Measurements from ENCODE around the gene TIMP2.

DNA sequence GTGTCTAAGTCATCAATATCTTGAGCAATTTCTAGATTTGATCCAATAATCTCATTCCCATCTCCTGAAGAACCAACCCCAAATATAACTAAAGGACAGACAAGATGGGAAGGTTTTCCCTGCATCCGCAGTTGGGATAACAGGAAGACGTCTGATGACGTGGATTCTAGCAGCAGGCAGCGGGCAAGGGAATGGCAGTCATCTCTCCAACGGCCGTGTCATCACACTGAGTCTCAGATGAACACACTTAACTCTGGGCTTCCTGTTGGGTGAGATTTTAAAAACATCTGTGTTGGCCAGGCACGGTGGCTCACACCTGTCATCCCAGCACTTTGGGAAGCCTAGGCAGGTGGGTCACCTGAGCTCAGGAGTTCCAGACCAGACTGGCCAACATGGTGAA lies 20.9 kb upstream of the TIMP2 start:
- TF ChIP-seq, protein P1, sequence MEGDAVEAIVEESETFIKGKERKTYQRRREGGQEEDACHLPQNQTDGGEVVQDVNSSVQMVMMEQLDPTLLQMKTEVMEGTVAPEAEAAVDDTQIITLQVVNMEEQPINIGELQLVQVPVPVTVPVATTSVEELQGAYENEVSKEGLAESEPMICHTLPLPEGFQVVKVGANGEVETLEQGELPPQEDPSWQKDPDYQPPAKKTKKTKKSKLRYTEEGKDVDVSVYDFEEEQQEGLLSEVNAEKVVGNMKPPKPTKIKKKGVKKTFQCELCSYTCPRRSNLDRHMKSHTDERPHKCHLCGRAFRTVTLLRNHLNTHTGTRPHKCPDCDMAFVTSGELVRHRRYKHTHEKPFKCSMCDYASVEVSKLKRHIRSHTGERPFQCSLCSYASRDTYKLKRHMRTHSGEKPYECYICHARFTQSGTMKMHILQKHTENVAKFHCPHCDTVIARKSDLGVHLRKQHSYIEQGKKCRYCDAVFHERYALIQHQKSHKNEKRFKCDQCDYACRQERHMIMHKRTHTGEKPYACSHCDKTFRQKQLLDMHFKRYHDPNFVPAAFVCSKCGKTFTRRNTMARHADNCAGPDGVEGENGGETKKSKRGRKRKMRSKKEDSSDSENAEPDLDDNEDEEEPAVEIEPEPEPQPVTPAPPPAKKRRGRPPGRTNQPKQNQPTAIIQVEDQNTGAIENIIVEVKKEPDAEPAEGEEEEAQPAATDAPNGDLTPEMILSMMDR (IDR thresholded peaks at IDR 0.05), result no peak
- TF ChIP-seq POLR2AphosphoS5 (IDR thresholded peaks at IDR 0.05), result no peak
- no peak for TF ChIP-seq POLR2A (IDR thresholded peaks at IDR 0.05)
